22Rv1 (cell line): ENCODE measurements around the gene ASB2.

Experiments
- H3K27ac ChIP-seq: fragments of 450-650 bp; 2 replicates; pipeline ENCODE4 v1.5.1; 2017
- CTCF ChIP-seq: fragments of 450-650 bp; IDR thresholded peaks from 2 replicates; pipeline ENCODE4 v1.5.1; 2017; ENCODE audit warnings: mild to moderate bottlenecking
- ZFX ChIP-seq: fragments of 450-650 bp; IDR thresholded peaks from 2 replicates; pipeline ENCODE4 v1.6.1; 2017; ENCODE audit warnings: antibody characterized with exemption, borderline replicate concordance

Gene ASB2

GRCh38 chr14:94001016-94001415 lies 24.6 kb upstream of the ASB2 start:
- H3K27ac ChIP-seq: no peak overlapping the region
- no peak for TF ChIP-seq ZFX
- no peak for TF ChIP-seq CTCF

- TF ChIP-seq ZFX (no peak), CTCF (no peak)
- no peak overlapping the region for H3K27ac ChIP-seq
Observed at GRCh38 chr14:94000267-94000666, 23.9 kb upstream of the ASB2 start.

GRCh38 chr14:93999573-93999972 lies 23.2 kb upstream of the ASB2 start:
- no peak overlapping the region for H3K27ac ChIP-seq
- TF ChIP-seq ZFX: no peak
- peak; percentile 13; the same call in 1 of the 2 replicates for TF ChIP-seq CTCF

- H3K27ac ChIP-seq: no peak overlapping the region
- TF ChIP-seq ZFX: no peak
- TF ChIP-seq CTCF: no peak
Observed at GRCh38 chr14:93998871-93999403, 22.6 kb upstream of the ASB2 start.

- TF ChIP-seq CTCF (no peak), ZFX (no peak)
- no peak overlapping the region for H3K27ac ChIP-seq
Observed at GRCh38 chr14:93997916-93998870, 21.8 kb upstream of the ASB2 start.

- no peak within 1 kb of the TSS for H3K27ac ChIP-seq
- TF ChIP-seq CTCF: no peak
- no peak for TF ChIP-seq ZFX
Observed at GRCh38 chr14:93997082-93997481, 20.7 kb upstream of the ASB2 start, which contains the start of gene CCDC197. CCDC197 (plus strand) TSS chr14:93997301; CDS start chr14:93998132, 831 bp downstream.

- TF ChIP-seq ZFX: no peak
- no peak for TF ChIP-seq CTCF
- no peak overlapping the region for H3K27ac ChIP-seq
Observed at GRCh38 chr14:93996130-93996695, 19.8 kb upstream of the ASB2 start.
